ENCODE measurements around the gene TMEM131. TPM values are rescaled to one million over a fixed set of nuclear protein-coding genes. Genes with fewer than 3 reads are reported as not detected.
"Not testable (repeated sequence)": the region's sequence is repeated elsewhere in the genome, so short reads cannot be mapped to it uniquely, and the experiment has no call there.

The TMEM131 gene
- polyA plus RNA-seq, 3 donors: 45.1 to 48.1 (median 46.7) TPM

DNA sequence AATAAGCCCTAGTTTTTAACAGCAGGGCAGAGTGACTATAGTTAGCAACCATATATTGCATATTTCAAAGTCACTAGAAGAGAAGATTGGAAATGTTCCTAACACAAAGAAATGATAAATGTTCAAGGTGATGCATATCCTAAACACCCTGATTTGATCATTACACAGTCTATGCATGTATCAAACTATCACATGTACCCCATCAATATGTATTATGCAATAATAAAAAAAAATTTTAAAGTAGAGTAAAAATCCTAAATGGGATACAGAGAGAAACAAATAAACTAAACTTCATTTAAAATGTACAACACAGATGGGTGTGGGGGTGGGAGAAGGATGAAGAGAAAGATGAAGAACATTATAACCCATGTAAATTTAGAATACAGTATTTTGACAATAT is 93.9 kb downstream of the TMEM131 start:
- no peak for DNase-seq (ENCODE audit: extremely low read depth in 1 of 11, low read depth in 9 of 11, low spot score in 4 of 11)

DNA sequence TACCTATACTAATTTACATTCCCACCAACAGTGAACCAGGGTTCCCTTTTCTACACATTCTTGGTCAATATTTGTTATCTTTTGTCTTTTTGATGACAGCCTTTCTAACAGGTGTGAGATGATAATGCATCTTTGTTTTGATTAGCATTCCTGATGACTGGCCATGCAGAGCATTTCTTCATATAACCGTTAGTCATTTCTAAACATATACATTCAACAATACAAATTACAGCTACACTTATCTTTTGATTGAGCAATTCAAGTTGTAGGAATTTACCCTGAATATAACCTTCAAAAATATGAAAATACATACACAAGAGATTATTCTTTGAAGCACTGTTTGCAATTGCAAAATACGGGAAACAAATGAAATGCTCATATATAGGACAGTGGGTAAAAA is 94.9 kb downstream of the TMEM131 start:
- DNase-seq (ENCODE audit: extremely low read depth in 1 of 11, low read depth in 9 of 11, low spot score in 4 of 11): no peak

DNA sequence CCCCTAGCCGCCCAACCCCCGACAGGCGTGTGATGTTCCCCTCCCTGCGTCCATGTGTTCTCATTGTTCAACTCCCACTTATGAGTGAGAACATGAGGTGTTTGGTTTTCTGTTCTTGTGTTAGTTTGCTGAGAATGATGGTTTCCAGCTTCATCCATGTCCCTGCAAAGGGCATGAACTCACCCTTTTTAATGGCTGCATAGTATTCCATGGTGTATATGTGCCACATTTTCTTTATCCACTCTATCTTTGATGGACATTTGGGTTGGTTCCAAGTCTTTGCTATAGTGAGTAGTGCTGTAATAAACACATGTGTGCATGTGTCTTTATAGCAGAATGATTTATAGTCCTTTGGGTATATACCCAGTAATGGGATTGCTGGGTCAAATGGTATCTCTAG is 102.7 kb downstream of the TMEM131 start:
- not testable (repeated sequence) for DNase-seq (ENCODE audit: extremely low read depth in 1 of 11, low read depth in 9 of 11, low spot score in 4 of 11)

DNA sequence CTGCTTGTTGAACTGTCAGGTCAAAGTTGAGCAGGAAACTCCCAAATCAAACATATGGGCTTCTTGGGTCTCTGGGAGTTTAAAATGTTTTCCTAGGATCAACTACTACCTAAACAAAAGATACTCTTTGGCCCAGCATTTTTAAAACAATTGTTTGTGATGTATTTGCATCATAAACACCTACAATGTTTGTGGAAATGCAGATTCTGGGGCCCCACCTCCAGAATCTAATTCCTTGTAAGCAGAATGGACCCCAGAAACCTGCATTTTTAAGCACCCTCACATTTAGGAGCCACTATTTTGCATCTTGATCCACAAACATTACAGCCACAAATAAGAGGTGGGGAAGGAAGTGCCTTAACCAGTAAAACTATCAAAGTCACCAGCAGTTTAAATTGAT is 104.1 kb downstream of the TMEM131 start:
- no peak for DNase-seq (ENCODE audit: extremely low read depth in 1 of 11, low read depth in 9 of 11, low spot score in 4 of 11)

DNA sequence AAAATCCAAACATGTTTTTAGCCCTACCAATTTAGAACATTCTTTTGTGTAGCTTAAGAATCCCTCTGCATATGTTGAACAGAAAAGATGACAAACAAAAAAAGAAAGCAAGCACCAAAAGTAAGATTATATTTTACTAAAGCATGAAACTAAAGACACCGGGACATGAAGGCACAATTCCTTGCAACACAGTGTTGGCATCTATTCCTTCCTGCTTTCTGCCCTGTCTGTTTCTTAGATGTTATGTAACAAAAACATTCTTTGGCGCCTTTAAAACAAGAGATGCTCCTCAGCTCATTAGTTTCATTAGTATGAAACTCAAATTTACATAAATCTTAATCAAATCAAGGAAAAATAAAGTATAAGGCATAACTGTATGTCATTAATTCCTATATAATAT is 106.6 kb downstream of the TMEM131 start:
- no peak for DNase-seq (ENCODE audit: extremely low read depth in 1 of 11, low read depth in 9 of 11, low spot score in 4 of 11)

DNA sequence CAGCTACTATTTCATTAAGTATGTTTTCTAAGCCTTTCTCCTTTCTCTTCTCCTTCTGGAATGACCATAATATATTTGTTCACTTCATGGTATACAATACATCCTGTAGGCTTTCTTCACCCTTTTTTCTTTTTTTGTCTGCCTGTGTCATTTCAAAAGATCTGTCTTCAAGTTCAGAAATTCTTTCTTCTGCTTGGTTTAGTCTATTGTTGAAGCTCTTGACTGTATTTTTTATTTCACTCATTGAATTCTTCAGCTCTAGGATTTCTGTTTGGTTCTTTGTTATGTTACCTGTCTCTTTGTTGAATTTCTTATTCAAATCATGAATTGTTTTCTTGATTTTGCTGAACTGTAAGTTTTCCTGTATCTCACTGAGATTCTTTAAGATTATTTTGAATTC is 109.9 kb downstream of the TMEM131 start:
- DNase-seq (ENCODE audit: extremely low read depth in 1 of 11, low read depth in 9 of 11, low spot score in 4 of 11): no peak

DNA sequence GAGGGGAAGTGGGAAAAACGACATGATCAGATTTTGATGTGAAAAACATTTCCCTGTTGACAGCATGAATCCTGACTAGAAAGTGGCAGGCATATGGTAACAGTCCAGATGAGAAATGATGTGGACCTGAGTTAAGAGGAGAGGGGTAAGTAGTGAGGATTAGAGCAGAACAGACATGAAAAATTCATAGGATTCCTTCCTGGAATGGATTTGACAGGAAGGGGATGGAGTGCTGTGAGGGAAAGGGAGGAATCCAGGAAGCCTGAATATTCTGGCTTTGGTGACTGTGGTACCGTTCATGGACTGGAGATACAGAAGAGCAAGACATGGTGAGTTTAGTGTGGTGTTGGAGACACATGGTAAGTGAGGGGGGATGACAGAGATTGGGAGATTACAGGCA is 115.4 kb downstream of the TMEM131 start:
- DNase-seq (ENCODE audit: extremely low read depth in 1 of 11, low read depth in 9 of 11, low spot score in 4 of 11): no peak

DNA sequence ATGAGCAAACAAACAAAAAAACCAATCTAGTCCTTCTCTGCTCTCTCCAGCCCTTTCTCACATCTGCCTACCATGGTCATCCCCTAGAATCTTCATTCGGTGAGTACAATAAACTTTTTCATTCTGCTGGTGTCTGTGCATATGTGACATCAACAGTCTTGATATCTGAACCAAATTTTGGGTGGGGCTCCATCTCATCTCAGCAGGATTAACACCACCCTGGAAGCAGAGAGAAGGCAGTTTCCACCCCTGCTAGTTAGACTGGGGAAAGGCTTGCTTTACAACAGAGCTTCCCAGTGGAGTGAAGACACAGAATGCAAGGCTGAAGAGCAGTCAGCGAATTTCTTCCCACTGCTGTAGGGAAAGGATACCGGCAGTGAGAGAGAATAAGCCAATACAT is 116.9 kb downstream of the TMEM131 start:
- no peak for DNase-seq (ENCODE audit: extremely low read depth in 1 of 11, low read depth in 9 of 11, low spot score in 4 of 11)

DNA sequence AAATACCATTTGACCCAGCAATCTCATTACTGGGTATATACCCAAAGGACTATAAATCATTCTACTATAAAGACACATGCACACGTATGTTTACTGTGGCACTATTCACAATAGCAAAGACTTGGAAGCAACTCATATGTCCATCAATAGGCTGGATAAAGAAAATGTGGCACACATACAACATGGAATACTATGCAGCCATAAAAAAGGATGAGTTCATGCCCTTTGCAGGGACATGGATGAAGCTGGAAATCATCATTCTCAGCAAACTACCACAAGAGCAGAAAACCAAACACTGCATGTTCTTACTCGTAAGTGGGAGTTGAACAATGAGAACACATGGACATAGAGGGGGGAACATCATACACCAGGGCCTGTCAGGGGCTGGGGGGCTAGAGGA is 117.4 kb downstream of the TMEM131 start:
- not testable (repeated sequence) for DNase-seq (ENCODE audit: extremely low read depth in 1 of 11, low read depth in 9 of 11, low spot score in 4 of 11)

DNA sequence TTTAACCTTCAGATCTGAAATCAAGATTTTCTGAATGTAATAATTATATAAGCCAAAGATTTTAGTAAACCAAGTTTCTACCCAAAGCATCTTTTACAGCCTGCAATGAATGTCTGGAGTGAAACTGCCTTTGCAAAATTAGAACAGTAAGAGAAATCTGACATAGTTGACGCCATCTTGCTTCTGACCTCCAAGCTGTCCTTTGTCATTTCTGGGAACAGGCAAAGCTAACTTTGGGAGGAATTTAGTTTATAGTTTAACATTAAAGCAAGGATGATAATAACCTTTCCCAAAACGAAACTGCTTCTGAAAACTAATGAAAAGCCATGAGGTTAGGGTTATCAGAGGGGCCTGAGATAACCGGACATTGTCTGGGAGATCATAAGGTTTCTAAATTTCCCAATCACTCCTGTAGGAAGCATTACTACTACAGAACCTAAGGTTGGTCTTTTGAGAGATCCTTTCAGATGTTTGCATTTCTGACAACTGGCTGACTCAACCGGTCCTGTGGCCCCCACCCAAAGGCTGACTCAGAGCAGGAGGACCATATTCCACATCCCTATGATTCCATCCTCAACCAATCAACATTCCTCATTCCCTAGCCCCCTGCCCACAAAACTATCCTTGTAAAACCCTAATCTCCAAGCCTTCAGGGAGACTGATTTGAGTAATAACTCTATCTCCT is 124.5 kb downstream of the TMEM131 start:
- DNase-seq (ENCODE audit: extremely low read depth in 1 of 11, low read depth in 9 of 11, low spot score in 4 of 11): no peak

DNA sequence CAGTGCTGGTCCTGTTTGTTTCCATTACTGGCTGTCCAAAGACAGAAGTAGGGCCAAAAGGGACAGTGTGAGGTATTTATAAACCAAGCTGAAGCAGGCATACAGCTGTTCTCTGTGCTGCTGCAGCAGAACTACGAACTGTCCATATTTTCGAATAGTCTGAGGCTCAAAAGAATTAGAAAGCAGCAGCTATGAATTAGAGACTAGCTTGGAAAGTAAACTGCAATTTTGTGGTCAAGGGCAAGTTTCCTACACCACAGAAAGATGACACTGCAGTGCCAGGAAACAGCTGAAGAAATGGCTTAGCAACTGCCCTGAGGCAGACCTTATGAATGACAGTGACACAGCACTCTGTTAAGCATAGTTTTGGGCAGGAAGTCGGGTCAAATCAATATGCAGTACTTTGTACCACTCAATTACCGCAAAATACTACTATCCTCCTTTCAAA is 125.3 kb downstream of the TMEM131 start:
- no peak for DNase-seq (ENCODE audit: extremely low read depth in 1 of 11, low read depth in 9 of 11, low spot score in 4 of 11)

DNA sequence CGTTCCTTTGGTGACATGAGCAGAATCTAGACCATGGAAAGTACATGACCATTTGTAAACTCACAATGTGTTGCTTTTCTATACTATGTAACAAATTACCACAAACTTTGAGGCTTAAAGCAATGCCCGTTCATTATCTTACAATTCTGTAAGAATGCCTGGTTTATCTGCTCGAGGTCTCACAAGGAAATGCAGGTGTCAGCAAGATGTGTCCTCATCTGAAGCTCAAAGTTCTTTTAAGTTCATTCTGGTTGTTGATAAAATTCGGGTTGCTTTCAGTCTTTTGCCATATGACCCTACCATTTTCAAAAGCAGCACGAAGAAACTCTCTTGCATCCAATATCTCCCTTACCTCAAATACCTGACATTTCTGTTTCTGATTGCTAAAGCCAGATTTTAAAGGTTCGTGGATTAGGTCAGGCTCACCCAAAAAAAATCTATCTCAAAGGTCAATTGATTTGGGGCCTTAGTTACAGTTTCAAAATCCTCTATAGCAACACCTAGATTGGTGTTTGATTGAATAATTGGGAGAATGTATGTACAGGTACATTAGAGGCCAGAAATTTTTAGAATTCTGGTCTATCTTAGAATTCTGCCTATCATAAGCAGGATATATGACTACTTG is 125.9 kb downstream of the TMEM131 start:
- DNase-seq (ENCODE audit: extremely low read depth in 1 of 11, low read depth in 9 of 11, low spot score in 4 of 11): no peak

DNA sequence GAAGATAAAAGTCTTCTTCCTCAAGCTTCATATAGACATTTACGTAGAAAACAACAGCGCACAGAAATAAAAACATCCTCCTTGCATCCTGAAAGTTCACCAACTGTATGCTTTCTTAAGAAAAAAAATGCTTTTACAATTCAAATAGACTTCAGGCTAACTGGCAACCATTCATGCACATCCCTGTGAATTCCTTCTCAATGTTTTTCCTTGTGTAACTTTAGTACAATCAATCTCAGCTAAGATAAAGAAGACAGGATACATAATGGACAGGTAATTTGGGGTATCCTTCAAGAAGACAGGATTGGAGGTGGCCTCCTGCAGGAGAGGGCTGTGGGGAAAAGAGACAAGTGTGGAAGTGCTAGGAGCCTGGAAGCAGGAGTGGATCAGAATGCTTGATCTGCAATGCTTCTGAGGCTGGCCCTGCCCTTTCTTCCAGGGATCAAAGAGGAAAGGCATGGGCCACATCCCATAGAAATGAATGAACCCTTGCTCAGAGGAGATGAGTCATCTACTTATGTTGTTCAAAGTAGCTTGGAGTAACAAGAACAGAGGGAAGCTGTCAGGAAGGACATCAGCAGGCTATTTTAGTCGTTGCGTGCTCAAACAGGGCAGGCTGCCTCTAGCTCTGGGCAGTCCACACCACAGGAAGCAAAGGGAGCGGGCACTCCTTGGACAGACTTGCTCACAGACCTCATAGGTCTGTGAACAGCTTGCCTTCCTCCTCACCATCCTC is 126.6 kb downstream of the TMEM131 start:
- no peak for DNase-seq (ENCODE audit: extremely low read depth in 1 of 11, low read depth in 9 of 11, low spot score in 4 of 11)

DNA sequence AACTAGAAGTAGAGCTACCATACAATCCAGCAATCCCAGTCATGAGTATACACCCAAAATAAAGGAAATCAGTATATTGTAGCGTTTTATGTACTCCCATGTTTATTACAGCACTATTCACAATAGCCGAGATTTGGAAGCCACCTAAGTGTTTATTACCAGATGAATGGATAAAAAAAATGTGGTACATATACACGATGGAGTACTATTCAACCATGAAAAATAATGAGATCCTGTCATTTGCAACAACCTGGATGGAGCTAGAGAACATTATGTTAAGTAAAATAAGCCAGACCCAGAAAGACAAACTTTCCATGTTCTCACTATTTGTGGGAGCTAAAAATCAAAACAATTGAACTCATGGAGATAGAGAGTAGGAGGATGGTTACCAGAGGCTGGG is 131.9 kb downstream of the TMEM131 start:
- DNase-seq (ENCODE audit: extremely low read depth in 1 of 11, low read depth in 9 of 11, low spot score in 4 of 11): no peak

DNA sequence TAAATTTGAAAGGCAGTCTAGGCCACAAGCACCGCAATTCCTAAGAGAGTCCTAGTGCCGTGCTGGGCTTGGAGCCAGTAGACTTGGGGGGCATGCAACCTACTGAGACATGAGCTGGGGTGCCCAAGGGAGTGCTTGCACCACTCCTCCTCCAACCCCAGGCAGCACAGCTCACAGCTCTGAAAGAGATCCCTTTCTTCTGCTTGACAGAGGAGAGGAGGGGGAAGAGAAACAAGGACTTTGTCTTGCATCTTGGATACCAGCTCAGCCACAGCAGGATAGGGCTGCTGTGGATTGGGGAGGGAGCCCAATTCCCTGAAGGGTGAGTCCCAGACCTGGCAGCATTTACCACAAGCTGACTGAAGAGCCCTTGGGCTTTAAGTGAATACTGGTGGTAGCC is 134.6 kb downstream of the TMEM131 start:
- no peak for DNase-seq (ENCODE audit: extremely low read depth in 1 of 11, low read depth in 9 of 11, low spot score in 4 of 11)

DNA sequence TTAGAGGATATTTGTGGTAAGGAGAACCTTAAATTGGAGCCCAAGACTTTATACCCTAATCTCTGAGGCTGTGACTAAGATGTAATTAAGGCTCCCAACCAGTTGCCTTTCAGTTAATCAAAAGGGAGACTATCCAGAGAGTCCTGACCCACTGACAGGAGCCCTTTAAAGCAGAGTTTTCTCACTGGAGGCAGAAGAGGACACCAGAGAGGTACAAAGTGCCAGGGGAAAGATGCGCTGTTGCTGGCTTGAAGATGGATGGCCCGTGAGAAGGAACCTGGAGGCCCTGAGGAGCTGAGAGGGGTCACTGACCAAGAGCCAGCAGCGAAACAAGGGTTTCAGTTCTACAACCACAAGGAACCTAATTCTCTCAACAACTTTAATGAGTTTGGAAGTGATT is 137.3 kb downstream of the TMEM131 start:
- DNase-seq (ENCODE audit: extremely low read depth in 1 of 11, low read depth in 9 of 11, low spot score in 4 of 11): no peak

DNA sequence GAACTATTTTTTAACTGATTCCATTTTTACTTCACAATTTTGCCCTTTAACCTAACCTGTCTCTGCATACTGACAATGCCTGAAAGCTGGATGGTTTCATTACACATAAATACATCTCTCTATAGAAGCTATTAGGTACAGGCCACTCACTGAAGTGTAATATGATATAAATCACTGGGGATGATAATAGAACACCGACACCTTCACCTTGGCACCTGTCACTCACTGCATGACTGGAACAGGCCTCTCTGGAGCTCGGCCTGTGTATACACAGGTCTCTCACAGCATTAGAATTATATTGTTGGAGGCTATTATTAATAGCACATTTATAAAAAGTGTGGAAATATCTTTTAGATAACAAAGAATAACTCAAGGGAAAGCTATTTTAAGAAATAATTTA is 138.2 kb downstream of the TMEM131 start:
- DNase-seq (ENCODE audit: extremely low read depth in 1 of 11, low read depth in 9 of 11, low spot score in 4 of 11): no peak

DNA sequence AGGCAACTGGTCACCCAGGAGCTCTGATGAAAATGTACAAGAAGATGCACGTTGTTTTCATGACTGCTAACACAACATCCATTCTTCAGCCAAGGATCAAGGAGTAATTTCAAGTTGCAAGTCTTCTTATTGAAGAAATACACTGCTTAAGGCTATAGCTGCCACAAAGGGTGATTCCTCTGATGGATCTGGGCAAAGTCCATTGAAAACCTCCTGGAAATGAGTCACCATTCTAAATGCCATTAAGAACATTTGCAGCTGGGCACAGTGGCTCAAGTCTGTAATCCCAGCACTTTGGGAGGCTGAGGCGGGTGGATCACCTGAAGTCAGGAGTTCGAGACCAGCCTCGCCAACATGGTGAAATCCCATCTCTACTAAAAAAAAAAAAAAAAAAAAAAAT is 142.7 kb downstream of the TMEM131 start:
- DNase-seq (ENCODE audit: extremely low read depth in 1 of 11, low read depth in 9 of 11, low spot score in 4 of 11): not testable (repeated sequence)

DNA sequence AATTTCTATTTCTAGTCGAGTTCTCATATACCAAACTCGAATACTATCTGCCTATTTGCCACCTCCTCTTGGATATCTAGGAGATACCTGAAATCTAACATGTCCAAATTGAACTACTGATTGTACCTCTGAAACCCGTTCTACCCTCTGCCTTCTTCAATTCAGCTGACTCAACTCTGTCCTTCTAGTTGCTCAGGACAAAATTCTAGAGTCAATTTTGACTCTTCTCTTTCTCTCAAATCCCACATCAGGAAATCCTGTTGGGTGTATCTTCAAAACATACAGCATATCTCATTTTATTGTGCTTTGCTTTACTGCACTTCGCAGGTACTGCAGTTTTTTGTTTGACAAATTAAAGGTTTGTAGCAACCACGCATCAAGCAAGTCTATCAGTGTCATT is 144.6 kb downstream of the TMEM131 start:
- DNase-seq (ENCODE audit: extremely low read depth in 1 of 11, low read depth in 9 of 11, low spot score in 4 of 11): no peak

DNA sequence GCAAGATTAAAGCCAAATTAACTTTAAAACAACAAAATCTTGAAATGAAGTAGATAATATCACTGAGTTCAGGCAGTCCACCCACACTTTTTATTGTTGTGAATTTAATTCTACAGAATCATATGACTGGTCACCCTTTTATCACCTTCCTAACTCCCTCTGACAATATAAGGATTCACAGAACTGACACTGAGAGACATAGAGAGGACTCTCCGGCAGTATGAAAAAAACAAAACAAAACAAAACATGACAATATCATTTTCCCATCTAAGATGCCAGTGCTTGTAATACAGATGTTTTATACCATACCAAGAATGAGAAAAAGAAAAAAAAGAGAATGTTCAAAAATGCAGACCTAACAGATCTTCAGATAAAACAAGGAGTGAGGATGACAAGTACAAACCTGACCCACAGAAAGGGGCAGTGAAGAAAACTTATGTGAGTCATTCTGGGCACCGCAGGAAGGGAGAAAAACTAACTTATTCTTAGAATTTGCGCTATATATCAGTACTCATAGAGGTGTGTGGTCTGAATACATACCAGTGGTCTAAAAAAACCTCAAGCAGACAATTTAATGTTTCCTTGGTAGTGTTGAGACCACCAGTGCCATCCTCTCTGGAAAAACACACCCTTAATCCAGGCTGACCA is 145.7 kb downstream of the TMEM131 start:
- DNase-seq (ENCODE audit: extremely low read depth in 1 of 11, low read depth in 9 of 11, low spot score in 4 of 11): no peak

All from renal cortex interstitium (tissue), 11 donors.